Activated effector memory CD4-positive, alpha-beta T cell treated with anti-CD3 and anti-CD28 coated beads, Interleukin-2, amount 50 U/mL, for 16 hours (primary cell): Measurements from ENCODE around the gene CASQ1.

Source experiments
- DNase-seq: peaks from one replicate; pipeline ENCODE4 v3.0.0-alpha.2; 2020

The CASQ1 gene

DNA sequence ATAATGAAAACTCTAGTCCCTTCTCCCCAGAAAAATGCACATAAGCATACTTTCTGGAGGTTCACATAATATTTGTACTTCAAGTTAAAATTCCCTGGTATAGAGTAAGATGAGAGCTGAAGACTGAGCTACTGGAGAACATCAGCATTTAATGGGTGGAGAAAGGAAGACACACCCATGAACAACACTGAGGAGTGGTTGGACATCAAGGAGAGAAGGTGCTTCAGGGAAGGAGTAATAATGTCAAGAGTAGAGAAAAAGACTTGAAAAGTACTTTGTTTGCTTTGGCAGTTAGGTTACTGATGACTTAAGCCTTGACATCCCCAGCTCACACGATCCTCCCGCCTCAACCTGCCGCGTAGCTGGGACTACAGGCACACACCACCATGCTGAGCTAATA, 36.7 kb downstream of the CASQ1 start:
- DNase-seq = no peak

- DNase-seq = no peak
Observed at GRCh38 chr1:160227561-160227960, 37.2 kb downstream of the CASQ1 start.

- DNase-seq = no peak
Observed at GRCh38 chr1:160228431-160228830, 38.1 kb downstream of the CASQ1 start.

- no peak for DNase-seq
Observed at GRCh38 chr1:160232911-160233310, 42.5 kb downstream of the CASQ1 start.

- DNase-seq = no peak
Observed at GRCh38 chr1:160236806-160237205, 46.4 kb downstream of the CASQ1 start.

- DNase-seq = no peak
Observed at GRCh38 chr1:160237558-160237957, 47.2 kb downstream of the CASQ1 start.

GRCh38 chr1:160238408-160238807, 48.0 kb downstream of the CASQ1 start:
- no peak for DNase-seq

GRCh38 chr1:160239582-160240299, 49.4 kb downstream of the CASQ1 start:
- no peak for DNase-seq

DNA sequence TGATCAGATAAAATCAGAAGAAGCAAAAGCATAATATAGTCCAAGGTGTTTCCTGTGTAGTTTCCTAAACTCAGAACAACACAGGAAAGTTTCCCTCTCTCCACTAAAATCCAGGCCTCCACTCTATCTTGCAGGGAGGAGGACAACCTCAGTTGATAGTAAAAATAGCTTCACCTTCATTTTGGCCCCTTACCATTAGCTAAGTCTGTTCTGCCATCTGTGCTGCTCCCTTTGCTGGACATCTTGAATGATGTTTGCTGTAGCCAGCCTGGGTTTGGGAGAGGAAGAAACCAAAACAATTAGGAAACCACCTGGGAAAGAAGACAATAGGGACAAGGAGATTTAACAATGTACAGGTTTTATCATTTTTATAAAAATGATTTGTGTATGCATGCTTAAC, 53.4 kb downstream of the CASQ1 start:
- DNase-seq = no peak

DNA sequence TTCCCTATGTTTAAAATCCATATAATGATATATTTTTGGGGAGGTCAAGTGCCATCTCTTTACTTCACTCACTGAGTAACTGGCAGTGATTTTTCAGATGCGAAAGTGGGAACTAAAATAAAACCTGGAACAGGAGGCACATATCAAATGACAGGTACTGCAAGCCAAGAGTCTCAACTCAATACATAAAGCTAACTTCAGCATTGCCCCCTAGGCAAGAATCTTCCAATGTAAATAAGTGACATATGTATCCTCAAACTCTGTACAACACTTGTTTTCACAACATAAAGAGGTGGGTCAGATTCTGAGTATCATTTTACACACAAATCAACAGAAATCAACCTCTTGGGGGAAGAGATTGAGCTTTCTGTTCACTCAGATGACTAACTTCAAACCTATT, 53.8 kb downstream of the CASQ1 start:
- no peak for DNase-seq

DNA sequence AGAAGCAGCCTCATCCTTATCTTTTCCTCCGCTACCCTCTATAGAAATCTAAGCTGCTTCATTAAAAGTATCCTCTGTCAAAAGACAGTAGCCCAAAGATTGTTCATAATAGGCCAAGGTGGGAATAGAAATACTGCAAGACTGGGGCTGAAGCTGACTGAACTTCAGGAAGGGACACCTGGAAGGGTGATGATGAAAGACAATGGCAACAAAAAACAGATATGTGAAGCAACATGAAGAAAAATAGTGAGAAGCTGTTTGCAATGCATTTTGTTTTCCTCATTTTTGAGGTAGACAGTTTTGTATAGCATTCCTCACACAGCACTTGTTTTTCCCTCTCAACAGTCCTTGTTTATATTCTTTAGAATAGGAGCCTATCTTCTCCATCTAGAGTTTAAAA, 55.1 kb downstream of the CASQ1 start:
- DNase-seq = no peak

GRCh38 chr1:160247053-160247452, 56.7 kb downstream of the CASQ1 start:
- no peak for DNase-seq

DNA sequence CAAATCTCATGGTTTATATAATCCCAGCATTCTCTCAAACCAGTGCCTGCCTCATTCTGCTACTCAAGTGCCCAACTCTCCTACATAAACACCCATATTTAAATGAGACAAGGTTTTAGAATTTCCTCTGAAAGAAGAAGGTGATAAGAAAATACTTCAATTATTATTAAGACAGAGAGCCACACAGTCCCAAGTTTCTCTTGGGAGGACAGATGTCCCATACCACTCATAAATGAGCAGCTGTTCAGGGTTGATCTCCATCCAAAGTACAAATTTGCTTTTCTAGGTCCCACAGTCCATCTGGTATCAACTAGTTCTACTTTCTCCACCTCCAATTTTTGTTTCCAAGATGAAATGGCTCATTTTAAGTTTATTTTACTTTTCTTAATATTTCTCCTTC, 60.6 kb downstream of the CASQ1 start:
- no peak for DNase-seq
